Cardiac fibroblast (primary cell): ENCODE measurements around the gene FHAD1.

ENCODE experiments used
- DNase-seq, 2 donors: peaks; one replicate each; pipeline versions ENCODE4 v3.0.0 to v3.0.0-alpha.2; 2010; ENCODE audit warnings: low read depth in 2 of 2
- H3K4me3 ChIP-seq, 2 donors: replicated peaks in 1 of 2; 1 replicate in 1 of 2; 2 replicates in 1 of 2; pipeline ENCODE4 v1.5.1; 2011; ENCODE audit warnings: low read depth in 2 of 2, low read length in 2 of 2, mild to moderate bottlenecking in 2 of 2, moderate library complexity in 1 of 2
- CTCF ChIP-seq: IDR thresholded peaks from one replicate; pipeline ENCODE4 v1.5.1; 2011; ENCODE audit warnings: low read depth, mild to moderate bottlenecking, low read length, inconsistent platforms

The FHAD1 gene

GRCh38 chr1:15422871-15423270 lies 175.8 kb downstream of the FHAD1 start:
- H3K4me3 ChIP-seq: no peak overlapping the region
- no peak for DNase-seq
- TF ChIP-seq CTCF: no peak

GRCh38 chr1:15423355-15424077 lies 176.5 kb downstream of the FHAD1 start:
- no peak for DNase-seq
- no peak for TF ChIP-seq CTCF

GRCh38 chr1:15424146-15424667 lies 177.2 kb downstream of the FHAD1 start:
- no peak for DNase-seq
- no peak overlapping the region for H3K4me3 ChIP-seq
- TF ChIP-seq CTCF: no peak

More at GRCh38 chr1:15423355-15424077, 176.5 kb downstream of the FHAD1 start:
- no peak overlapping the region for H3K4me3 ChIP-seq

GRCh38 chr1:15424981-15425380 lies 178.0 kb downstream of the FHAD1 start:
- DNase-seq: no peak
- no peak overlapping the region for H3K4me3 ChIP-seq
- no peak for TF ChIP-seq CTCF

- no peak for TF ChIP-seq CTCF
- no peak for DNase-seq
- no peak overlapping the region for H3K4me3 ChIP-seq
Measured at GRCh38 chr1:15425521-15425920, 178.5 kb downstream of the FHAD1 start.

GRCh38 chr1:15425958-15426357 lies 178.9 kb downstream of the FHAD1 start:
- DNase-seq: no peak
- H3K4me3 ChIP-seq: no peak overlapping the region
- TF ChIP-seq CTCF: no peak
